Fibroblast of the conjunctiva (primary cell): ENCODE data around the gene INTS2.
"Not testable (repeated sequence)": the region's sequence is repeated elsewhere in the genome, so short reads cannot be mapped to it uniquely, and the experiment has no call there.

ENCODE experiments used
- DNase-seq: peaks from one replicate; pipeline ENCODE4 v3.0.0-alpha.2; 2010; ENCODE audit warnings: low read depth

Gene INTS2, protein sequence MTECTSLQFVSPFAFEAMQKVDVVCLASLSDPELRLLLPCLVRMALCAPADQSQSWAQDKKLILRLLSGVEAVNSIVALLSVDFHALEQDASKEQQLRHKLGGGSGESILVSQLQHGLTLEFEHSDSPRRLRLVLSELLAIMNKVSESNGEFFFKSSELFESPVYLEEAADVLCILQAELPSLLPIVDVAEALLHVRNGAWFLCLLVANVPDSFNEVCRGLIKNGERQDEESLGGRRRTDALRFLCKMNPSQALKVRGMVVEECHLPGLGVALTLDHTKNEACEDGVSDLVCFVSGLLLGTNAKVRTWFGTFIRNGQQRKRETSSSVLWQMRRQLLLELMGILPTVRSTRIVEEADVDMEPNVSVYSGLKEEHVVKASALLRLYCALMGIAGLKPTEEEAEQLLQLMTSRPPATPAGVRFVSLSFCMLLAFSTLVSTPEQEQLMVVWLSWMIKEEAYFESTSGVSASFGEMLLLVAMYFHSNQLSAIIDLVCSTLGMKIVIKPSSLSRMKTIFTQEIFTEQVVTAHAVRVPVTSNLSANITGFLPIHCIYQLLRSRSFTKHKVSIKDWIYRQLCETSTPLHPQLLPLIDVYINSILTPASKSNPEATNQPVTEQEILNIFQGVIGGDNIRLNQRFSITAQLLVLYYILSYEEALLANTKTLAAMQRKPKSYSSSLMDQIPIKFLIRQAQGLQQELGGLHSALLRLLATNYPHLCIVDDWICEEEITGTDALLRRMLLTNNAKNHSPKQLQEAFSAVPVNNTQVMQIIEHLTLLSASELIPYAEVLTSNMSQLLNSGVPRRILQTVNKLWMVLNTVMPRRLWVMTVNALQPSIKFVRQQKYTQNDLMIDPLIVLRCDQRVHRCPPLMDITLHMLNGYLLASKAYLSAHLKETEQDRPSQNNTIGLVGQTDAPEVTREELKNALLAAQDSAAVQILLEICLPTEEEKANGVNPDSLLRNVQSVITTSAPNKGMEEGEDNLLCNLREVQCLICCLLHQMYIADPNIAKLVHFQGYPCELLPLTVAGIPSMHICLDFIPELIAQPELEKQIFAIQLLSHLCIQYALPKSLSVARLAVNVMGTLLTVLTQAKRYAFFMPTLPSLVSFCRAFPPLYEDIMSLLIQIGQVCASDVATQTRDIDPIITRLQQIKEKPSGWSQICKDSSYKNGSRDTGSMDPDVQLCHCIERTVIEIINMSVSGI

DNA sequence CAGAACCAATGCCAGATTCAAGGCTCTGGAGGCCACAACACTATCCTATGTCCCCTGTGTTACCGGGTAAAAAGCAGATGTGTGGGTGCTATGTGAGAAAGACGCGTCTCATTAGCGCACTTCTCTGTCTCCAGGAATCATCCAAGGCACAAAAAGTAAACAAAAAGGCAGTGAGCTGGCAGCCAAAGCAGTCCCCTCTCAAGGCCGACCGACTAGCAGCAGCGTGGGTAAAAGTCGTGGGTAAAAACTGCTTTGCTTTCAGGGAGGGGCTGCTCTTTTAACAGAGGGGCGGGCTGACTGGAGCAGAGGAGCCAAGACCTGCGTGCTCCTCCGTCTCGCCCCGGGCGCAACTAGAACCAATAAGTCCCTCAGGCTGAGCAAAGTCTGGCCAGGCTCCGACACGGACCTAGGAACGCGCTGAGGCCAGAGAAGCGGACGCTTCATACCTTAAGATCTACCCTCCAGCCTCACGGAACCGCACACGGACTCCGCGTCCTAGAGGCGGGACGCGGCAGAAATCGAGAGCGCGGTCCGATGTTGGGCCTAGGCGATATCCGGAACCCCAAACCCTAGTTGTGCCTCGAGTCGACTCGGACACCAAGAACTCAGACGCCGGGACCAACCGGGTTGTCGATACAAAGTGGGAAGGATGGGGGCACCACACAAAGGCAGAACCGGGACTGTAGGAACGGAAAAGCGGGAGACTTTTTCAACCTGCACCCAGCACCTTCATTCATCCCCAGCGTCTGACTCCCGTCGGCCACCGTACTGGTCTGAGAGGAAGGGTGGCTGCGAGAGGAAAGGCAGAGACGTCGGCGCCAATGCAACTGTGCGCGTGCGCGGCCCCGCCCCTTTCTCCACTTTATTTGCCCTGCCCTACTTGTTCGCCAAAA, at the start of gene INTS2:
INTS2 (minus strand) TSS at position 775 of the 893 bp plus-strand sequence. CDS start 1,338 bp downstream, outside the sequence.
- DNase-seq, result peak; percentile 90

DNA sequence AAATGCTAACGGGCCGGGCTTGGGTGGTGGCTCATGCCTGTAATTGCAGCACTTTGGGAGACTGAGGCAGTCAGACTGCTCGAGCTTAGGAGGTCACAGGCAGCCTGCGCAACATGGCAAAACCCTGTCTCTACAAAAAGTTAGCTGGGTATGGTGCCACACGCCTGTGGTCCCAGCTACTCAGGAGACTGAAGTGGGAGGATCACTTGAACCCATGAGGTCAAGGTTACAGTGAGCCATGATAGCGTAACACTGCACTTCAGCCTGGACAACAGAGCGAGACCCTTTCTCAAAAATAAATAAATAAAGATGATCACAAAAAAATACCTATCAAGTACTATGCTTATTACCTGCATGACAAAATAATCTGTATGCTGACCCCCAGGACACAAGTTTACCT, 46.3 kb upstream of the INTS2 start:
- no peak for DNase-seq

- DNase-seq, result no peak
Measured at GRCh38 chr17:61972311-61972710, 44.5 kb upstream of the INTS2 start.

GRCh38 chr17:61970030-61970429, 42.2 kb upstream of the INTS2 start:
- DNase-seq, result no peak

- DNase-seq, result no peak
Measured at GRCh38 chr17:61968757-61969156, 41.0 kb upstream of the INTS2 start.

GRCh38 chr17:61967729-61968128, 39.9 kb upstream of the INTS2 start:
- no peak for DNase-seq

GRCh38 chr17:61966191-61966590, 38.4 kb upstream of the INTS2 start:
- DNase-seq, result no peak

DNA sequence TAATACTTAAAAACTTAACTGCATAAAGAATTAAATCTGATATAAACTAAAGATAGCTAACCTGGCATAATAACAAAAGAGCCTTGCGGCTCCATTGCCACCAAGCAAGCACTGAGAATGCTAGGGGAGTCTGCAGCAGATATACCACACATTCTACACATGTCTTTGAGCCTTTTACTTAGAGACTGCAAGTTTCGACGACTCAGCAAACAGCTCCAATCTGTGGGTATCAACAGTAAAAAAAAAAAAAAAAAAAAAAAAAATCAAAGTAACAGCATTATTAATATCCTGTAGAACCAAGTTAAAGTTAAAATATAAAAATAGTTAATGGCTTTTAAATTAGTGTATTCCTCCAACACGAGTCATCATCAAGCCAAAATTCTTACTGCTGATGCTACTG, 27.8 kb upstream of the INTS2 start:
- DNase-seq, result no peak

DNA sequence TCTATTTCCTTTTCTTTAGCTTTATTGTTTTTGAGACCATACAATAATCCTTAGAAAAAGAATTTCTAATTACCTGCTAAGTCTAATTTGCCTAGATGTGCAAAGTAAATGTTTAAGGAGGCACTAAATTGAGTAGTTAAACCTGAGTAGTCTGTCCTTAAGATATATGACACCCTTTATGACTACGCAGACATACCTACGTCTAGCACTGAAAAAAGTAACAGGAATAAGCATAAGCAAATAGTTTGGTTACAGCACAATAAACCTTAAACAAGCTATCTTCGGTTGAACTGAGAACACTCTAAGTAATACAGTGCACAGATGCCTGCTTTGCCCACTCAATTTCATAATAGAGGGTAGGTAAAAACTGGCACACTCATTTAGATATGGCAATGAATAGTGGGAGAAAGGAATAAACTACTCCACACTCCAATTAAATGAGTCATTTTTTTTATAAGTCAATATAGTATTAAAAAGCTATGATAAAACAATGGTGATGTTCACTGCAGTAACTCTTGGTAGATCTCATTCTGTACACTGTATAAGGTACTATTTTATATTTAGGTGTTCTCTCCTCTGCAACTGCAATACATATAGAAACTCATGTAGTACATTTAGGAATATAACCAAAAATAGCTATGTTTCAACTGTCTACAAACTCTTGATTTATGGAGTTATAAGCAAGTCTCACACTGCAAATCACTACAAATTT, 19.7 kb upstream of the INTS2 start:
- no peak for DNase-seq

- DNase-seq, result no peak
Measured at GRCh38 chr17:61946359-61946758, 18.6 kb upstream of the INTS2 start.

DNA sequence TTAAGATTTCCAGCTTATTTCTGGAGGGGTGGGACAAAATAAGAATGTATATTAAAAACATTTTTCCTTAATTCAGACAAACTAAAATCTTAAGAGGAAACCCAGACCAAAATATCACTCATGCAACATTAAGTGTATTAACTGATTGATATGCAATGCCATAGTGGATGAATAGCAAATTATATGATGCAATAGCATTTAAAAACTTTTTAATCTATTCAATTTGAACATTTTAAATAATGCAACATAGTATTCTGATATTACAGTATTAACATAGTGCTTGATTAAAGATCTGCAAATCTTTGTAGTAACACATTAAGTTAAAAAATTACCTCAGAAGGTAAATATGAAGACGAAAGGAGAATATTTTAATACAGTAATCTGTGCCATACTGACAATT, 15.3 kb upstream of the INTS2 start:
- DNase-seq, result no peak

GRCh38 chr17:61942085-61942484, 14.3 kb upstream of the INTS2 start:
- no peak for DNase-seq

DNA sequence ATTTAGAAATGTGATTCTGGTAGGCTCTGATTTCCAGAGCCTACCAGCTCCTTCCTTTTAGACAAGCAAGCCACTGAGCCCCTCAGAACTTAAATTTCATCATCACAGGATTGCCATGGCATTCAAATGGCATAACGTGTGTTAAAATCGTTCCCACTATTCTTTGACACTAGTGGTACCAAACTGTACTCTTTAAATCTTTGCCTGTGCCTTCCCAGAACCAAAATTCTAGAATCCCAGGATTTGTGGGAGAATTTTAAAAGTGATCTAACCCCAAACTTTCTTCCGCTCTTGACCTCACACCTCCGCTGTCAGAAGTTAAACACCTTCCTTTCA, 287 bp upstream of the INTS2 start:
- no peak for DNase-seq

GRCh38 chr17:61926826-61927207, 965 bp downstream of the INTS2 start:
- no peak for DNase-seq

DNA sequence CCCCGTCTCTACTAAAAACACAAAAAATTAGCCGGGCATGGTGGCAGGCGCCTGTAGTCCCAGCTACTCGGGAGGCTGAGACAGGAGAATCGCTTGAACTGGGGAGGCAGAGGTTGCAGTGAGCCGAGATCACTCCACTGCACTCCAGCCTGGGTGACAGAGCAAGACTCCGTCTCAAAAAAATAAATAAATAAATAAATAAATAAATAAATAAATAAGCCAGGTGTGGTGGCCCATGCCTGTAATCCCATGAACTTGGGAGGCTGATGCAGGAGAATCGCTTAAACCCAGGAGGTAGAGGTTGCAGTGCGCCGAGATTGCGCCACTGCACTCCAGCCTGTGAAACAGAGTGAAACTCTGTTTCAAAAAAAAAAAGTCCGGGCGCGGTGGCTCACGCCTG, 12.6 kb downstream of the INTS2 start:
- not testable (repeated sequence) for DNase-seq

- no peak for DNase-seq
Measured at GRCh38 chr17:61908292-61909037, 19.3 kb downstream of the INTS2 start.

DNA sequence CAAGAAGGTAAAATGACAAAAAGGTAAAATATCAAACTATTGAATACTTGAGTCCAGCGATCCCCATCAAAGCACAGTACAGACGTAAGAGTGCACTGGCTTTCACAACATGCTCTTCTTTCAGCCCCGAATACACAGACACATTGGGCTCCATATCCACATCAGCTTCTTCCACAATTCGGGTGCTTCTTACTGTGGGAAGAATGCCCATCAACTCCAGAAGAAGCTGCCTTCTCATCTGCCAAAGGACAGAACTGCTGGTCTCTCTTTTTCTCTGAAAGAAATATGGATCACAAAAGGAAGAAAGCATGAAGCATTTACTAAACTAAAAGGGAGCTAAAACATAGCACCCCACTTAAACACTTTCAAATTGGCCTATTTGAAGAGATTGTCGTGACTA, 20.4 kb downstream of the INTS2 start:
- DNase-seq, result no peak

DNA sequence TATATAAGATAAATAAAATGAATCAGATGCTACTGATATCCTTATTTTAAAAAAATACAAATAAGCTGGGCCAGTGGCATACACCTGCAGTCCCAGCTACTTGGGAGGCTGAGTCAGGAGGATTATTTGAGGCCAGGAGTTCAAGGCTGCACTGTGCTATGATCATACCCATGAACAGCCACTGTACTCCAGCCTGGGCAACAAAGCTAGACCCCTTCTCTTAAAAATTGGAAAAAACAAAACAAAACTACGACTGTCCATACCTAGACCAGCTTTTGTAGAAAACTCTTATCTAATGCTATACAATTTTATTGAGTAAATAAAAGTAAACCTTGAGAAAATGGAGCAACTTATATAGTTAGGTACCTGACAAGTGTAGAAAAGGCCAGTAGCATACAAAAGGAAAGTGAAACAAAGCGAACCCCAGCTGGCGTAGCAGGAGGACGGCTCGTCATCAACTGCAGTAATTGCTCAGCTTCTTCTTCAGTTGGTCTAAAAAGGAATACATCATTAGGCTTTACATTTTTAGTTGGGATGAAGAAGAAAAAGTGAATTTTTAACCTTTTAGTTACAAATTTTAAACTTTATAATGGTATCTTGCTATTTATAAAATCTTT, 23.6 kb downstream of the INTS2 start:
- DNase-seq, result no peak

GRCh38 chr17:61903251-61903650, 24.5 kb downstream of the INTS2 start:
- DNase-seq, result no peak
